ENCODE measurements around the gene CEP85L.

DNA sequence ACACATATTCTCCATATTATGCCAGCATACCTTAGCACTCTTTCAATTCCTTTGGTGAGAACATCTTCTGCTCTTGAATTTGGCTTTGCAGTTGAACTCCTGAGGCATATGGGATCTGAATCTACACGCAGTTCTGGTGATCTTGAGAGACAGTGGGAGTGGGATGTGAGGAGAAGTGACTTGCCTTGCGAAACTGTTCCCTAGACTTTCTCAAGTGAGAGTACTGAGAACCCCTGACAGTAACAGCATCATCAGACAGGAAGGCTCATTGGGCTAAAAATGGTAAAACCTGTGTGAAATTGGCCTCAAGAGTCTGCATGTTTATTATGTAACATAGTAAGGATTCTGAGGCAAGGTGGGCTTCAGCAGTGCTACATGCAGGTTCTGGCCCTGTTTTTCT is 49.1 kb upstream of the CEP85L start:
- TF ChIP-seq NFE2L2 (IDR thresholded peaks at IDR 0.05; ENCODE audit: low read depth, low read length) (no peak), CTCF (conservative IDR thresholded peaks at IDR 0.05; ENCODE audit: low read depth, low read length) (no peak), MAFK (IDR thresholded peaks at IDR 0.05; ENCODE audit: low read depth, low read length) (no peak), RCOR1 (IDR thresholded peaks at IDR 0.05; ENCODE audit: insufficient replicate concordance, low read length) (no peak), CEBPB (IDR thresholded peaks at IDR 0.05; ENCODE audit: low read depth, low read length) (no peak), POLR2A (IDR thresholded peaks at IDR 0.05; ENCODE audit: low read depth, low read length) (no peak)
- TF ChIP-seq, protein P1, sequence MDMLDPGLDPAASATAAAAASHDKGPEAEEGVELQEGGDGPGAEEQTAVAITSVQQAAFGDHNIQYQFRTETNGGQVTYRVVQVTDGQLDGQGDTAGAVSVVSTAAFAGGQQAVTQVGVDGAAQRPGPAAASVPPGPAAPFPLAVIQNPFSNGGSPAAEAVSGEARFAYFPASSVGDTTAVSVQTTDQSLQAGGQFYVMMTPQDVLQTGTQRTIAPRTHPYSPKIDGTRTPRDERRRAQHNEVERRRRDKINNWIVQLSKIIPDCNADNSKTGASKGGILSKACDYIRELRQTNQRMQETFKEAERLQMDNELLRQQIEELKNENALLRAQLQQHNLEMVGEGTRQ (IDR thresholded peaks at IDR 0.05; ENCODE audit: low read depth, low read length): no peak
